HG03521 (cell line): ENCODE measurements around the gene OR1D2.
A peak's percentile ranks its signal among the peaks of the same experiment; 100 is the strongest.
"Not testable (repeated sequence)": the region's sequence is repeated elsewhere in the genome, so short reads cannot be mapped to it uniquely, and the experiment has no call there.

Experiments
- ATAC-seq: cut with Tn5 transposase; IDR thresholded peaks from one replicate; pipeline ENCODE4 v1.9.1; 2021; ENCODE audit warnings: mild to moderate bottlenecking, moderate library complexity; ENCODE audit not compliant: unreplicated experiment

The OR1D2 gene

GRCh38 chr17:3104322-3104721 is at the start of gene OR1D2:
OR1D2 (minus strand) TSS chr17:3104422; CDS start chr17:3092996, 11,426 bp downstream.
- ATAC-seq, result no peak

- ATAC-seq, result not testable (repeated sequence)
These were observed 33.3 kb upstream of the OR1D2 start for GRCh38 chr17:3137494-3137893.

GRCh38 chr17:3127451-3127850 is 23.2 kb upstream of the OR1D2 start, which contains the start of gene OR1G1:
OR1G1 (minus strand) TSS chr17:3127551; CDS start chr17:3127551, 0 bp downstream.
- ATAC-seq, result no peak

GRCh38 chr17:3073850-3074249 is 30.4 kb downstream of the OR1D2 start:
- not testable (repeated sequence) for ATAC-seq

- ATAC-seq, result not testable (repeated sequence)
These were observed 39.0 kb downstream of the OR1D2 start for GRCh38 chr17:3065192-3065591.

GRCh38 chr17:3063507-3063906 is 40.7 kb downstream of the OR1D2 start, which contains the start of gene OR1D5:
OR1D5 (minus strand) TSS chr17:3063607; CDS start chr17:3063607, 0 bp downstream.
- ATAC-seq, result not testable (repeated sequence)

GRCh38 chr17:3062824-3063377 is 41.3 kb downstream of the OR1D2 start:
- ATAC-seq, result not testable (repeated sequence)

GRCh38 chr17:3054868-3055267 is 49.4 kb downstream of the OR1D2 start:
- ATAC-seq, result not testable (repeated sequence)

GRCh38 chr17:3049705-3050295 is 54.4 kb downstream of the OR1D2 start:
- ATAC-seq, result no peak

GRCh38 chr17:3048727-3049471 is 55.3 kb downstream of the OR1D2 start:
- ATAC-seq, result peak; percentile 97

GRCh38 chr17:3046753-3047152 is 57.5 kb downstream of the OR1D2 start:
- no peak for ATAC-seq

- no peak for ATAC-seq
These were observed 60.4 kb downstream of the OR1D2 start for GRCh38 chr17:3043737-3044365.

- no peak for ATAC-seq
These were observed 63.3 kb downstream of the OR1D2 start for GRCh38 chr17:3040882-3041281.

- no peak for ATAC-seq
These were observed 64.5 kb downstream of the OR1D2 start for GRCh38 chr17:3039736-3040135.

- ATAC-seq, result no peak
These were observed 65.3 kb downstream of the OR1D2 start for GRCh38 chr17:3038941-3039340.
